Thyroid gland (tissue), 4 donors: ENCODE measurements around the gene PCSK7. TPM values are rescaled to one million over a fixed set of nuclear protein-coding genes. Genes with fewer than 3 reads are reported as not detected.

Experiments used
- DNase-seq, 2 donors: peaks; one replicate each; pipeline ENCODE4 v3.0.0-alpha.2; 2019
- H3K27ac ChIP-seq, 3 donors: fragments of 200-600 bp; sonication (generic); 1 replicate in 2 of 3; 2 replicates in 1 of 3; pipeline ENCODE4 v1.5.1; 2016 to 2019; ENCODE audit warnings: mild to moderate bottlenecking in 1 of 3, moderate library complexity in 1 of 3
- H3K27me3 ChIP-seq: fragments of 200-600 bp; sonication (generic); one replicate; pipeline ENCODE4 v1.5.1; 2019
- H3K36me3 ChIP-seq, 2 donors: fragments of 200-600 bp; sonication (generic); one replicate each; pipeline ENCODE4 v1.5.1; 2016 to 2019
- H3K4me1 ChIP-seq, 2 donors: fragments of 200-600 bp; sonication (generic); one replicate each; pipeline ENCODE4 v1.5.1; 2017 to 2019
- H3K4me3 ChIP-seq, 3 donors: fragments of 200-600 bp; sonication (generic); replicated peaks in 1 of 3; 1 replicate in 2 of 3; 2 replicates in 1 of 3; pipeline ENCODE4 v1.5.1; 2016; ENCODE audit warnings: mild to moderate bottlenecking in 1 of 3
- H3K9me3 ChIP-seq: fragments of 200-600 bp; sonication (generic); one replicate; pipeline ENCODE4 v1.5.1; 2017
- POLR2A ChIP-seq, 2 donors: fragments of 450-650 bp; IDR thresholded peaks; one replicate each; pipeline ENCODE4 v1.6.1; 2017; ENCODE audit warnings: antibody characterized with exemption in 2 of 2, mild to moderate bottlenecking in 2 of 2, moderate library complexity in 1 of 2
- WGBS, 2 donors: methylation state at CpG; one replicate each; pipeline ENCODE4 v1.1.5; 2017; 5-methylcytosine and 5-hydroxymethylcytosine counted together
- intact Hi-C: fragments of 100-400 bp; cut with DNase I; formaldehyde crosslinking; loops from one replicate; pipeline ENCODE4 v1.15.1; 2023
- total RNA-seq, 4 donors: library from RNA; depleted of rRNA; stranded (reverse); fragments of >200 nt; gene quantifications; one replicate each; pipeline ENCODE4 v1.2.3, GENCODE V29; 2016
- TF ChIP-seq, protein P1 (sequence below), 6 experiments: fragments of 200-600 bp in 3 of 6; fragments of 450-650 bp in 3 of 6; sonication (generic) in 3 of 6; IDR thresholded peaks; one replicate each; pipeline ENCODE4 v1.5.1; 2016 to 2019; ENCODE audit warnings: antibody characterized with exemption in 6 of 6, mild to moderate bottlenecking in 2 of 6, inconsistent platforms in 1 of 6, moderate library complexity in 1 of 6

PCSK7 gene
- total RNA-seq, 4 donors from 2014 or later = 36.1 to 61.1 (median 47.5) TPM

DNA sequence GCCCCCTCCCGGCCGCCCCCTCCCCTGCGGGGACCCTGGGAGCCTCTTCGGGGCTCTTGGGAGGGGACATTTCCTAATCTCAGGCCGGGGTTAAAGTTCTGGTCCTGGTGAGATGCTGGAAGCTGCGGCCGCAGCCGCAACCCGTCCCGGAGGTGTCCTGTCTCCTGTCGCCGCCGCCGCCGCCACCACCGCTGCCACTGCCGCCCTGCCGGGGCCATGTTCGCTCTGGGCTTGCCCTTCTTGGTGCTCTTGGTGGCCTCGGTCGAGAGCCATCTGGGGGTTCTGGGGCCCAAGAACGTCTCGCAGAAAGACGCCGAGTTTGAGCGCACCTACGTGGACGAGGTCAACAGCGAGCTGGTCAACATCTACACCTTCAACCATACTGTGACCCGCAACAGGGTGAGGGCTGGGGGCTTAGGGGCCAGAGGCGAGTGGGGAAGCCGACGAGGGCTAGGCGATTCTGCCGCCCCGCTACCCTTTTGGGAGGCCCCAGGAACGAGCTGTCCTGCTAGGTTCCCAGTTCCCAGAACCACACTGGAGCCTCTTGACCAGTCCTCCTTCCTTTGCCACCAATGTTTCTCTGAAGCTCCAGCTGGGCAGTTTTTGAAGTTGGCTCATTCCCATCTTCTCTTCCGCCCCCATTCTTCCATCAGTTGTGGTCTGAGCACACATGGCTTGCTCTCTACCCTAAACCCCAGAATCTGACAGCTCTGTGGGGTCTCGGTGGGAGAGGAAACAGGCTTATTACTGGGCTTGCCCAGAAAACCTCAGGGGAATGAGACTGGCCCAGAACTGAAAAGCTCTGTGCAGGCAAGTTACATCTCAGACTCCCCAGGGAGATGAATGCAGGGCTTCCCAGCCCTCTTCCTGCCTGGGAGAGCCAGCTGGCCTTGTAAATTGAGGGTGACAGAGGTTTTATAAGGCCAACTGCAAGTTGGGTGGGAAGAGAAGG, 52.5 kb downstream of the PCSK7 start:
- 1 to 16% methylated on average over 2 to 31 of the region's 39 CpGs for WGBS, 2 donors
- TF ChIP-seq POLR2A (IDR thresholded peaks at IDR 0.05) = peak in 1 of 2 donors; percentile 31
- TF ChIP-seq, protein P1, sequence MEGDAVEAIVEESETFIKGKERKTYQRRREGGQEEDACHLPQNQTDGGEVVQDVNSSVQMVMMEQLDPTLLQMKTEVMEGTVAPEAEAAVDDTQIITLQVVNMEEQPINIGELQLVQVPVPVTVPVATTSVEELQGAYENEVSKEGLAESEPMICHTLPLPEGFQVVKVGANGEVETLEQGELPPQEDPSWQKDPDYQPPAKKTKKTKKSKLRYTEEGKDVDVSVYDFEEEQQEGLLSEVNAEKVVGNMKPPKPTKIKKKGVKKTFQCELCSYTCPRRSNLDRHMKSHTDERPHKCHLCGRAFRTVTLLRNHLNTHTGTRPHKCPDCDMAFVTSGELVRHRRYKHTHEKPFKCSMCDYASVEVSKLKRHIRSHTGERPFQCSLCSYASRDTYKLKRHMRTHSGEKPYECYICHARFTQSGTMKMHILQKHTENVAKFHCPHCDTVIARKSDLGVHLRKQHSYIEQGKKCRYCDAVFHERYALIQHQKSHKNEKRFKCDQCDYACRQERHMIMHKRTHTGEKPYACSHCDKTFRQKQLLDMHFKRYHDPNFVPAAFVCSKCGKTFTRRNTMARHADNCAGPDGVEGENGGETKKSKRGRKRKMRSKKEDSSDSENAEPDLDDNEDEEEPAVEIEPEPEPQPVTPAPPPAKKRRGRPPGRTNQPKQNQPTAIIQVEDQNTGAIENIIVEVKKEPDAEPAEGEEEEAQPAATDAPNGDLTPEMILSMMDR (IDR thresholded peaks at IDR 0.05) = no peak
- Histone ChIP-seq H3K4me1 (peaks cover 26 to 48% of the 10 kb centered on the region in 2 donors), H3K36me3 (peaks cover 5 to 11% of the 10 kb centered on the region in 2 donors), H3K27ac (peak overlapping the region; percentile 93 to 94 (median 94)), H3K9me3 (no peaks in the 10 kb centered on the region), H3K4me3 (peak overlapping the region; percentile 66 to 77 (median 71)), H3K27me3 (no peaks in the 10 kb centered on the region)
- peak; percentile 49 to 52 for DNase-seq
- intact Hi-C loops = no loop called here

DNA sequence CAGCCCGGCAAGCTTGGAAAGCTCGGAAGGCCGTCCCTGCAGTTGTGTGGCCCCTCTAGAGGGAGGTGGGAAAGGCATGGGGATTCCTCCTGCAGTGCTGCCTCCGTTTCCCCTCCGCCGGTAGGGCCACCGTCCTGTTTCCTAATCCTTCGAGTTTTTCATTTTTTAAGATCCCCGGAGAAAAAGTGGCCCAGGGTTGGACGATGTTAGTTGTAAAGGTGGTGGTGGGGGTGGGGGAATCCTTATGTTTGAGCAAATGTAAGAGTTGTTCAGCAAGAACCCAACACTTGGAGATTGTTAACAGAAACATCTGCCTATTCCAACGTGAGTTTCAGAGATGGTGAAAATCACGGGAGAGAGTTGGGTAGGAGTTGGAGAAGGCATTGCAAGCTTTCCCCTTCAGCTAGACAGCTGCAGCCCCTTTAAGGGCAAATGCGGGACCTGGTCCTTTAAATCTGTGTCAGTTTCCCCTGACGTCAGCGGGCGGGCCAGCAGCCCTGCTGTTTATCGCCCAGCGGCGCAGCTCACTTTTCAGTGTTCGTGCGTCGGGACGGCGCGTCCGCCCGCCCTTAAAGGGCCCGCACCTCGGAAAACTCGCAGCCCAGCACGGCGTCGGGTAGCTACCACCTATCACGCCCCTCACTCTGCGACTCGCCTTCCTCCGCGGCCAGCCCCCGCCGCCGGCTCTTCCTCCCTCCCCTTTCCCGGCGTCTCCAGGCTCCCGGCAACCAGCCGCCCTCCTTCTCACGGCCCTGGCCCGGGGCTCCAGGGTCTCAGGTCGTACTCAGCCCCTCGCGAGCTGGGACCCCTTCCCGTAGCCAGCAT, 53.5 kb downstream of the PCSK7 start, which contains the start of gene SIDT2:
TSS of gene SIDT2 (plus strand) at position 534 of the 825 bp plus-strand sequence. CDS start 521 bp downstream, outside the sequence.
- intact Hi-C loops = no loop called here
- Histone ChIP-seq H3K36me3 (peaks cover 0 to 11% of the 10 kb centered on the region in 2 donors), H3K9me3 (no peaks in the 10 kb centered on the region), H3K27ac (peak within 1 kb of the TSS; percentile 93 to 94 (median 94)), H3K4me1 (peaks cover 27 to 57% of the 10 kb centered on the region in 2 donors), H3K4me3 (peak within 1 kb of the TSS; percentile 66 to 77 (median 71)), H3K27me3 (no peaks in the 10 kb centered on the region)
- 1% methylated on average over 41 to 43 of the region's 51 CpGs for WGBS, 2 donors
- DNase-seq = peak; percentile 95 to 96
- peak; percentile 62 to 96 for TF ChIP-seq POLR2A (IDR thresholded peaks at IDR 0.05)
- TF ChIP-seq, protein P1 (IDR thresholded peaks at IDR 0.05) = peak in 1 of 6 experiments; percentile 50

DNA sequence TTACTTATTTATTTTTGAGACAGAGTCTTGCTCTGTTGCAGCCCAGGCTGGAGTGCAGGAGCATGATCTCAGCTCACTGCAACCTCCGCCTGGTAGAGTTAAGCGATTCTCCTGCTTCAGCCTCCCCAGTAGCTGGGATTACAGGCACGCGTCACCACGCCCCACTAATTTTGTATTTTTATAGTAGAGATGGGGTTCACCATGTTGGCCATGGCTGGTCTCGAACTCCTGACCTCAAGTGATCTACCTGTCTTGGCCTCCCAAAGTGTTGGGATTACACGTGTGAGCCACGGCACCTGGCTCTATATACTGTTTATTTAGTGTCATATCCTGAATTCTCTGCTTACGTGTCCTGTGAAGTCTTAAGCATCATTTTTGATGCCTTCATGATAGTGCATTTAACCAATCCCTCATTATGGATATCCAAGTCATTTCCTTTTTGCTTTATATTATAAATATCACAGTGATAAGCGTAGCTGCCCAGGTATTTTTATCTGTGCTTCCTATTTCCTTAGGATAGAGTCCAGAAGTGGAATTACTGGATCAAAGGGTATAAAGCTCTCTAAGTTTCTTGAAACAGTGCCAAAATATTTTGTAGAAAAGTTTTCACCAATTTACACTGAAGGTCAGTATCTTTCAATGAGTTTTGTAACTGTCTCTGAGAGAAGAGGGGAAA, 54.2 kb downstream of the PCSK7 start:
- peak overlapping the region; percentile 93 to 94 (median 94) for H3K27ac ChIP-seq
- intact Hi-C loops = no loop called here
- DNase-seq = no peak

DNA sequence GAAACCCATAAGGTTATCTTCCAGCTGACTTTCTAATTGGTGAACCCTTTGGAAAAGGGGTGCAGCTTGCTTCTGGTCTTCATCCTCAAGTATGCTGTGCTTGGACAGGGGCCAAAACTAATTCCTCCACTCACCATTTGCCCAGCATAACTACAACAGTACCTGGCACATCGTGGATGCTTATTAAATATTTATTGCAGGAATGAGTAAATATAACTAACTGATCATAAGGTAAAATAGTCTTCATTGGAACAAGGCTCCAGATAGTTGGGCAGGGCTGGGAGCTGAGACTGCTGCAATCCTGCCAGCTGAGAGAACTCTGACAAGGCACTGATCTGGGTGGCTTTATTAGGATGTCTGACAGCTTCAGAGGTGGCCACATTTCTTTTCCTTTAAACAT, 55.7 kb downstream of the PCSK7 start:
- H3K4me3 ChIP-seq = no peak overlapping the region
- no peaks in the 10 kb centered on the region for H3K9me3 ChIP-seq
- H3K4me1 ChIP-seq = peaks cover 48 to 74% of the 10 kb centered on the region in 2 donors
- no peak for DNase-seq
- no peak for TF ChIP-seq POLR2A (IDR thresholded peaks at IDR 0.05)
- TF ChIP-seq, protein P1 (IDR thresholded peaks at IDR 0.05) = no peak
- no peaks in the 10 kb centered on the region for H3K27me3 ChIP-seq
- WGBS, 2 donors = 67 to 75% methylated on average over 1 of the region's 1 CpG
- H3K36me3 ChIP-seq = no peaks in the 10 kb centered on the region
- H3K27ac ChIP-seq = no peak overlapping the region
- intact Hi-C loops = no loop called here

More for the DNA sequence above, 54.2 kb downstream of the PCSK7 start:
- WGBS, 2 donors = 81 to 84% methylated on average over 10 of the region's 10 CpGs
- H3K4me3 ChIP-seq = peak overlapping the region in 1 of 3 donors; percentile 71
- peaks cover 0 to 9% of the 10 kb centered on the region in 2 donors for H3K36me3 ChIP-seq
- no peaks in the 10 kb centered on the region for H3K9me3 ChIP-seq
- no peaks in the 10 kb centered on the region for H3K27me3 ChIP-seq
- no peak for TF ChIP-seq POLR2A (IDR thresholded peaks at IDR 0.05)
- TF ChIP-seq, protein P1 (IDR thresholded peaks at IDR 0.05) = no peak
- H3K4me1 ChIP-seq = peaks cover 35 to 65% of the 10 kb centered on the region in 2 donors
